A549 (cell line): Measurements from ENCODE around the gene CT47A1. TPM values are rescaled to one million over a fixed set of nuclear protein-coding genes. Genes with fewer than 3 reads are reported as not detected.
A peak's percentile ranks its signal among the peaks of the same experiment; 100 is the strongest.

Source experiments
- ATAC-seq, 2 experiments: fragments of 200-7000 bp in 1 of 2; fragments of >200 bp in 1 of 2; cut with Nextera tagmentation in 1 of 2; cut with Tn5 transposase in 1 of 2; 3 replicates each; pipeline versions ENCODE4 v1.8.0 to v1.9.1; 2018 to 2020; ENCODE audit warnings: mild to moderate bottlenecking in 1 of 2, moderate library complexity in 1 of 2
- CTCF ChIA-PET: fragments of 300-600 bp; sonication (Branson Sonifier 250); formaldehyde crosslinking; extraction: SDS; loops from one replicate; lab custom pipeline; 2021; ENCODE audit warnings: antibody characterized with exemption, inconsistent platforms; lab: Yijun Ruan, JAX
- POLR2A ChIA-PET: fragments of 350-600 bp; formaldehyde crosslinking; extraction: SDS; loops from one replicate; lab custom pipeline; 2021; ENCODE audit warnings: antibody characterized with exemption, inconsistent platforms; lab: Yijun Ruan, JAX
- DNase-seq, 2 experiments: peaks; one replicate each; pipeline versions ENCODE4 v3.0.0 to v3.0.0-alpha.2; 2011 to 2016; ENCODE audit warnings: low read depth in 1 of 2, low spot score in 1 of 2
- FAIRE-seq: peaks from 2 replicates; lab custom pipeline; 2011; peaks lifted over from hg19 to GRCh38; lab: Jason Lieb, UNC
- H3K27ac ChIP-seq, 2 experiments: fragments of >200 bp; sonication (Bioruptor Twin); formaldehyde crosslinking; 3 replicates each; pipeline ENCODE4 v1.5.1; 2016 to 2017
- H3K4me1 ChIP-seq: fragments of >200 bp; sonication (Bioruptor Twin); formaldehyde crosslinking; 3 replicates; pipeline ENCODE4 v1.6.1; 2016
- H3K4me2 ChIP-seq: fragments of >200 bp; sonication (Bioruptor Twin); formaldehyde crosslinking; 3 replicates; pipeline ENCODE4 v1.6.1; 2016
- H3K4me3 ChIP-seq: fragments of >200 bp; sonication (Bioruptor Twin); formaldehyde crosslinking; 3 replicates; pipeline ENCODE4 v1.5.1; 2016
- H3K9me3 ChIP-seq: fragments of >200 bp; sonication (Bioruptor Twin); formaldehyde crosslinking; 3 replicates; pipeline ENCODE4 v1.6.1; 2016
- CHD2 ChIP-seq: fragments of 150-350 bp; IDR thresholded peaks from 2 replicates; pipeline ENCODE4 v1.6.1; 2014; ENCODE audit warnings: low read length; ENCODE audit not compliant: partially characterized antibody
- EHMT2 ChIP-seq: fragments of 200-600 bp; sonication (generic); IDR thresholded peaks from 2 replicates; pipeline ENCODE4 v1.6.1; 2016; ENCODE audit warnings: antibody characterized with exemption, low read depth, mild to moderate bottlenecking, moderate library complexity
- ESRRA ChIP-seq: fragments of 150-350 bp; IDR thresholded peaks from 2 replicates; pipeline ENCODE4 v1.6.1; 2014; ENCODE audit warnings: mild to moderate bottlenecking, low read length, borderline replicate concordance
- FOSB ChIP-seq: fragments of 250-450 bp; sonication (Bioruptor Pico); IDR thresholded peaks from 2 replicates; pipeline ENCODE4 v1.5.0; 2020; ENCODE audit warnings: mild to moderate bottlenecking, moderate library complexity
- FOSL2 ChIP-seq, 2 experiments: fragments of 450-650 bp in 1 of 2; fragments of >200 bp in 1 of 2; sonication (Bioruptor Twin) in 1 of 2; formaldehyde crosslinking; IDR thresholded peaks; 2 replicates each; pipeline versions ENCODE4 v1.5.0 to v1.6.1; 2016 to 2020; ENCODE audit warnings: mild to moderate bottlenecking in 1 of 2, moderate library complexity in 1 of 2
- GATA3 ChIP-seq: IDR thresholded peaks from 2 replicates; pipeline ENCODE4 v1.6.1; 2012; ENCODE audit warnings: borderline replicate concordance
- HOXA7 ChIP-seq: fragments of 250-450 bp; sonication (Bioruptor Pico); IDR thresholded peaks from 2 replicates; pipeline ENCODE4 v1.5.0; 2020; ENCODE audit warnings: mild to moderate bottlenecking, moderate library complexity
- JUN ChIP-seq, 2 experiments: fragments of >200 bp; sonication (Bioruptor Twin); formaldehyde crosslinking; IDR thresholded peaks; 2 replicates in 1 of 2; 3 replicates in 1 of 2; pipeline ENCODE4 v1.6.1; 2016 to 2017
- KDM5A ChIP-seq: fragments of 200-600 bp; sonication (generic); IDR thresholded peaks from 2 replicates; pipeline ENCODE4 v1.6.1; 2016; ENCODE audit warnings: antibody characterized with exemption, mild to moderate bottlenecking
- MYC ChIP-seq: IDR thresholded peaks from 2 replicates; pipeline ENCODE4 v1.6.1; 2012; ENCODE audit warnings: mild to moderate bottlenecking, inconsistent platforms, low read length, improper control_type of control experiment, borderline replicate concordance
- NPAS2 ChIP-seq: fragments of 250-450 bp; sonication (Bioruptor Pico); IDR thresholded peaks from 2 replicates; pipeline ENCODE4 v1.8.0; 2022; ENCODE audit warnings: mild to moderate bottlenecking, moderate library complexity, borderline replicate concordance
- NR3C1 ChIP-seq: fragments of >200 bp; sonication (Bioruptor Twin); formaldehyde crosslinking; IDR thresholded peaks from 3 replicates; pipeline ENCODE4 v1.6.1; 2017
- POLR2A ChIP-seq: IDR thresholded peaks from 2 replicates; pipeline ENCODE4 v1.6.1; 2012; ENCODE audit warnings: mild to moderate bottlenecking, low read length
- RAD21 ChIP-seq, 2 experiments: fragments of >200 bp in 1 of 2; sonication (Bioruptor Twin) in 1 of 2; formaldehyde crosslinking in 1 of 2; IDR thresholded peaks in 1 of 2; conservative IDR thresholded peaks in 1 of 2; 2 replicates in 1 of 2; 3 replicates in 1 of 2; pipeline ENCODE4 v1.6.1; 2012 to 2018; ENCODE audit warnings: inconsistent platforms in 1 of 2
- RCOR1 ChIP-seq: fragments of 150-350 bp; IDR thresholded peaks from 2 replicates; pipeline ENCODE4 v1.6.1; 2014; ENCODE audit warnings: antibody characterized with exemption, low read length, low read depth
- TFCP2L1 ChIP-seq: fragments of 250-450 bp; sonication (Bioruptor Pico); IDR thresholded peaks from 2 replicates; pipeline ENCODE4 v1.5.0; 2021; ENCODE audit warnings: mild to moderate bottlenecking
- TP53 ChIP-seq: fragments of 250-450 bp; sonication (Bioruptor Pico); IDR thresholded peaks from 2 replicates; pipeline ENCODE4 v1.5.0; 2021; ENCODE audit warnings: mild to moderate bottlenecking, moderate library complexity
- ZFP36 ChIP-seq: fragments of 450-650 bp; IDR thresholded peaks from 2 replicates; pipeline ENCODE4 v1.6.1; 2014; ENCODE audit warnings: borderline replicate concordance; ENCODE audit not compliant: partially characterized antibody
- ZNF302 ChIP-seq: fragments of 250-450 bp; sonication (Bioruptor Pico); IDR thresholded peaks from 2 replicates; pipeline ENCODE4 v1.9.0; 2021; ENCODE audit warnings: inconsistent platforms, mild to moderate bottlenecking, moderate library complexity
- WGBS: methylation state at CpG from one replicate; pipeline ENCODE4 v1.1.6; 2017; ENCODE audit errors: missing lambda C conversion rate; 5-methylcytosine and 5-hydroxymethylcytosine counted together
- polyA plus RNA-seq, 4 experiments: library from polyadenylated mRNA; depleted of rRNA in 3 of 4; stranded (reverse); fragments of >200 nt; fragmentation: RNase III in 1 of 4; extraction: RNeasy Plus Mini Kit Qiagen cat#74134 plus additional on column Dnase treatment in 1 of 4; gene quantifications; 2 replicates in 3 of 4; 3 replicates in 1 of 4; pipeline ENCODE4 v1.2.3, GENCODE V29; 2011 to 2017
- TF ChIP-seq, protein P1 (sequence below): IDR thresholded peaks from 2 replicates; pipeline ENCODE4 v1.6.1; 2012
- TF ChIP-seq, protein P2 (sequence below): IDR thresholded peaks from 2 replicates; pipeline ENCODE4 v1.6.1; 2012
- TF ChIP-seq, protein P3 (sequence below): fragments of 450-650 bp; IDR thresholded peaks from 2 replicates; pipeline ENCODE4 v1.6.1; 2014; ENCODE audit warnings: antibody characterized with exemption
- TF ChIP-seq, protein P4 (sequence below): IDR thresholded peaks from 2 replicates; pipeline ENCODE4 v1.6.1; 2012; ENCODE audit warnings: low read depth, borderline replicate concordance
- TF ChIP-seq, protein P5 (sequence below): fragments of >200 bp; sonication (Bioruptor Twin); formaldehyde crosslinking; IDR thresholded peaks from 3 replicates; pipeline ENCODE4 v1.6.1; 2016
- TF ChIP-seq, protein P6 (sequence below): fragments of 150-350 bp; IDR thresholded peaks from 2 replicates; pipeline ENCODE4 v1.6.1; 2014; ENCODE audit warnings: low read depth, mild to moderate bottlenecking, low read length
- TF ChIP-seq, protein P7 (sequence below): fragments of >200 bp; sonication (Bioruptor Twin); formaldehyde crosslinking; IDR thresholded peaks from 2 replicates; pipeline ENCODE4 v1.6.1; 2016

The CT47A1 gene
- polyA plus RNA-seq, 2 of the 4 experiments (the other 2 are of a cell fraction), result not detected

DNA sequence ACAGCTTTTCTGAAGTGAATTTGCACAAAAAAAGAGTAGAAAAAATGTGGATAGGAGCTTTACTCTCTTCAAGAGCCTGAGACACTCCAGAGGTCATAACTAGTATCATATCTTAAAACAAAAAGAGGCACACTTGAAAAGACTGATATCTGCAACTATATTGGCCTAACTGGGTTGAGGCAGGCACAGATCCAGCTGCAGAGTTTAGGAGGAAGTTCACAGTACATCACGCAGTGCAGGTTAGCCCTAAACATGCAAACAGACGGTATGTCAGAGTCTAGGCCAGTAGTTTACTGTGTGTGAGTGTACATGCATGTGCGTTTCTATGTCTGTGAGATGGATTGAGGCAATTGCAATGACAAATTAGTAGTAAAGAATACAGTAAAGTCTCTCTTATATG lies 24.2 kb upstream of the CT47A1 start:
- Histone ChIP-seq H3K4me1 (no peaks in the 10 kb centered on the region), H3K4me2 (no peak overlapping the region), H3K9me3 (no peaks in the 10 kb centered on the region), H3K27ac (no peak overlapping the region), H3K4me3 (no peak overlapping the region)
- FAIRE-seq (no peak), ATAC-seq (no peak), DNase-seq (no peak)
- CTCF ChIA-PET, result interaction anchor here (1.7 kb wide), 1 partner anchor 10 kb away, joined by 5 read pairs; no protein-coding TSS in a partner anchor
- WGBS, result 38% methylated on average over 3 of the region's 3 CpGs
- POLR2A ChIA-PET, result no interaction called here
- TF ChIP-seq, protein P1, sequence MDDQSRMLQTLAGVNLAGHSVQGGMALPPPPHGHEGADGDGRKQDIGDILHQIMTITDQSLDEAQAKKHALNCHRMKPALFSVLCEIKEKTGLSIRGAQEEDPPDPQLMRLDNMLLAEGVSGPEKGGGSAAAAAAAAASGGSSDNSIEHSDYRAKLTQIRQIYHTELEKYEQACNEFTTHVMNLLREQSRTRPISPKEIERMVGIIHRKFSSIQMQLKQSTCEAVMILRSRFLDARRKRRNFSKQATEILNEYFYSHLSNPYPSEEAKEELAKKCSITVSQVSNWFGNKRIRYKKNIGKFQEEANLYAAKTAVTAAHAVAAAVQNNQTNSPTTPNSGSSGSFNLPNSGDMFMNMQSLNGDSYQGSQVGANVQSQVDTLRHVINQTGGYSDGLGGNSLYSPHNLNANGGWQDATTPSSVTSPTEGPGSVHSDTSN, result no peak
- TF ChIP-seq, protein P2, sequence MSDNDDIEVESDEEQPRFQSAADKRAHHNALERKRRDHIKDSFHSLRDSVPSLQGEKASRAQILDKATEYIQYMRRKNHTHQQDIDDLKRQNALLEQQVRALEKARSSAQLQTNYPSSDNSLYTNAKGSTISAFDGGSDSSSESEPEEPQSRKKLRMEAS, result no peak
- no peak for TF ChIP-seq EHMT2
- TF ChIP-seq, protein P3, sequence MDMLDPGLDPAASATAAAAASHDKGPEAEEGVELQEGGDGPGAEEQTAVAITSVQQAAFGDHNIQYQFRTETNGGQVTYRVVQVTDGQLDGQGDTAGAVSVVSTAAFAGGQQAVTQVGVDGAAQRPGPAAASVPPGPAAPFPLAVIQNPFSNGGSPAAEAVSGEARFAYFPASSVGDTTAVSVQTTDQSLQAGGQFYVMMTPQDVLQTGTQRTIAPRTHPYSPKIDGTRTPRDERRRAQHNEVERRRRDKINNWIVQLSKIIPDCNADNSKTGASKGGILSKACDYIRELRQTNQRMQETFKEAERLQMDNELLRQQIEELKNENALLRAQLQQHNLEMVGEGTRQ, result no peak
- TF ChIP-seq ESRRA, result no peak
- TF ChIP-seq, protein P4, sequence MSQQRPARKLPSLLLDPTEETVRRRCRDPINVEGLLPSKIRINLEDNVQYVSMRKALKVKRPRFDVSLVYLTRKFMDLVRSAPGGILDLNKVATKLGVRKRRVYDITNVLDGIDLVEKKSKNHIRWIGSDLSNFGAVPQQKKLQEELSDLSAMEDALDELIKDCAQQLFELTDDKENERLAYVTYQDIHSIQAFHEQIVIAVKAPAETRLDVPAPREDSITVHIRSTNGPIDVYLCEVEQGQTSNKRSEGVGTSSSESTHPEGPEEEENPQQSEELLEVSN, result no peak
- TF ChIP-seq, protein P5, sequence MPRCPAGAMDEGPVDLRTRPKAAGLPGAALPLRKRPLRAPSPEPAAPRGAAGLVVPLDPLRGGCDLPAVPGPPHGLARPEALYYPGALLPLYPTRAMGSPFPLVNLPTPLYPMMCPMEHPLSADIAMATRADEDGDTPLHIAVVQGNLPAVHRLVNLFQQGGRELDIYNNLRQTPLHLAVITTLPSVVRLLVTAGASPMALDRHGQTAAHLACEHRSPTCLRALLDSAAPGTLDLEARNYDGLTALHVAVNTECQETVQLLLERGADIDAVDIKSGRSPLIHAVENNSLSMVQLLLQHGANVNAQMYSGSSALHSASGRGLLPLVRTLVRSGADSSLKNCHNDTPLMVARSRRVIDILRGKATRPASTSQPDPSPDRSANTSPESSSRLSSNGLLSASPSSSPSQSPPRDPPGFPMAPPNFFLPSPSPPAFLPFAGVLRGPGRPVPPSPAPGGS, result no peak
- TF ChIP-seq KDM5A, result no peak
- no peak for TF ChIP-seq ZFP36
- TF ChIP-seq TFCP2L1 (CRISPR knock-in tag), result no peak
- no peak for TF ChIP-seq FOSL2 (IDR thresholded peaks at IDR 0.05)
- no peak for TF ChIP-seq FOSL2 (CRISPR knock-in tag; IDR thresholded peaks at IDR 0.05)
- no peak for TF ChIP-seq NPAS2 (CRISPR knock-in tag)
- TF ChIP-seq NR3C1, result no peak
- TF ChIP-seq, protein P6, sequence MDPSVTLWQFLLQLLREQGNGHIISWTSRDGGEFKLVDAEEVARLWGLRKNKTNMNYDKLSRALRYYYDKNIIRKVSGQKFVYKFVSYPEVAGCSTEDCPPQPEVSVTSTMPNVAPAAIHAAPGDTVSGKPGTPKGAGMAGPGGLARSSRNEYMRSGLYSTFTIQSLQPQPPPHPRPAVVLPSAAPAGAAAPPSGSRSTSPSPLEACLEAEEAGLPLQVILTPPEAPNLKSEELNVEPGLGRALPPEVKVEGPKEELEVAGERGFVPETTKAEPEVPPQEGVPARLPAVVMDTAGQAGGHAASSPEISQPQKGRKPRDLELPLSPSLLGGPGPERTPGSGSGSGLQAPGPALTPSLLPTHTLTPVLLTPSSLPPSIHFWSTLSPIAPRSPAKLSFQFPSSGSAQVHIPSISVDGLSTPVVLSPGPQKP, result no peak
- TF ChIP-seq JUN (IDR thresholded peaks at IDR 0.05), result no peak

DNA sequence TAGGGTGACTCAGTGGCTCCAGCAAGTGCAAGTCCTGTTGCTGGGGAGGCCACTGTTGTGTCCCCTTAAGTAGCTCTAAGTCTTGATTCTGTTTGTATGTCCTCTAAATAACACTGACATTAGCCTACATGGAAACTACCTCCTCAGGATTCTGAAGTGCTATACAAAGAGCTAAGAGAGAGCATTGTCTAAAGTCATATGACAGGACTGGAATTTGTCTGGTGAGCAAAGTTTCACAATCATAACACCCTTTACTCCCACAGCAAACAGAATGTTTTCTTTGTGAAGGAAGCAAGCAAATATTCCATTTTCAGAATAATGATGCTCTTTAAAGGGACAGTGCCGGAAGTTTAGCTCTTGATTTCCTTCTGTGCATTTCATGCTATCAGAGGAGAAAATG lies 23.4 kb upstream of the CT47A1 start:
- POLR2A ChIA-PET, result no interaction called here
- Histone ChIP-seq H3K9me3 (no peaks in the 10 kb centered on the region), H3K27ac (no peak overlapping the region), H3K4me2 (no peak overlapping the region), H3K4me3 (no peak overlapping the region), H3K4me1 (no peaks in the 10 kb centered on the region)
- no peak for ATAC-seq
- peak; percentile 85 for FAIRE-seq
- TF ChIP-seq HOXA7 (no peak), ZNF302 (no peak), RAD21 (conservative IDR thresholded peaks at IDR 0.05 in 1 of 2, IDR thresholded peaks at IDR 0.05 in 1 of 2) (no peak), CHD2 (no peak), FOSB (CRISPR knock-in tag) (no peak), POLR2A (no peak), RCOR1 (no peak), JUN (IDR thresholded peaks at IDR 0.05) (no peak), TP53 (CRISPR knock-in tag) (no peak), EHMT2 (no peak), MYC (no peak), ZFP36 (no peak), GATA3 (no peak)
- TF ChIP-seq, protein P4, result no peak
- TF ChIP-seq, protein P2, result no peak
- TF ChIP-seq, protein P7, sequence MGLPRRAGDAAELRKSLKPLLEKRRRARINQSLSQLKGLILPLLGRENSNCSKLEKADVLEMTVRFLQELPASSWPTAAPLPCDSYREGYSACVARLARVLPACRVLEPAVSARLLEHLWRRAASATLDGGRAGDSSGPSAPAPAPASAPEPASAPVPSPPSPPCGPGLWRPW, result no peak
- TF ChIP-seq, protein P3, result no peak
- CTCF ChIA-PET, result interaction anchor here (1.7 kb wide), 1 partner anchor 9 kb away, joined by 5 read pairs; no protein-coding TSS in a partner anchor
- 35% methylated on average over 1 of the region's 1 CpG for WGBS
- DNase-seq, result no peak
